Measurements from ENCODE around the gene MRGPRF. TPM values are rescaled to one million over a fixed set of nuclear protein-coding genes. Genes with fewer than 3 reads are reported as not detected.

Gene MRGPRF
- total RNA-seq, 4 donors from 2014 or later = 1.8 to 6.7 (median 4.7) TPM

DNA sequence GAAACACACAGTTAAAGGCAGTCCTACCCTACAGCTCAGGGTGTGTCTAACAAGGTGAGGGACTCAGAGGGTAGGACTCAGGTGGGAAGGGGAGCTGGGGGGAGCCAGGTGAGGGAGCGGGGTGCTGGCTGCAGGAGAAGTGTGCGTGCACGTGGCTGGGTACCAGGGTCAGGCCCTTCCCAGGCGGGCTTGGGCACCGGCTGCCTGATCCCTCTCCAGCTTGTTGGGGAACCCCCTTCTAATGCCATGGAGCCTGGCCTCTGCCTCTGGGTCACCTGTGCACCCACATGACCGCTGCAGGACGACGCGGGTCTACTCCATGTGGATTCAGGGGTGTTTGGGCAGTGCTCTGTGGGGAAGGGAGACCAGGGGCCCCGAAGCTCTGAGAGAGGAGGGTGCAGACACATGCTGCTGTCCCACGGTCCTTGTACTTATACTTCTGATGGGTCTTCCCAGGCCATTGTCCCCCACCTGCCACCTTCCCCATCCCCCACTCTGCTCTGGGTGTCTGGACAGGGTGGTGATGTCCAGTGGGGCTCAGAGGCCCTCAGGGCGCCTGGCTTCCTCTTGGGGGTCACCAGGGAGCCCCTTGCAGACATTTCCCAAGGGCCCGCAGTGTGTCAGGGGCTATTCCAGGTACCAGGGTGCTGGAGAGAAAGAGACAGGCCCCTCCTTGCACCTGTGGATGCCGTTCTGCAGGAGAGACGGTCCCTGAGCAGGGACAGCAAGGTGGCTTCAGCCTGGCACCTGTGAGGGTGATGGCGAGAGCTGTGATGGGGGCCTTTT, 21.9 kb downstream of the MRGPRF start:
- intact Hi-C loops (cut with DNase I; ENCODE audit: low total_unique reads) = no loop called here
- DNase-seq (no peak), ATAC-seq (no peak)
- Histone ChIP-seq H3K4me3 (no peak overlapping the region), H3K9me3 (no peaks in the 10 kb centered on the region), H3K27ac (no peak overlapping the region), H3K36me3 (no peaks in the 10 kb centered on the region), H3K27me3 (peaks cover 0 to 14% (median 7%) of the 10 kb centered on the region in 3 donors), H3K4me1 (no peaks in the 10 kb centered on the region)
- TF ChIP-seq CTCF (IDR thresholded peaks at IDR 0.05 in 4 of 5, conservative IDR thresholded peaks at IDR 0.05 in 1 of 5) (no peak), POLR2A (IDR thresholded peaks at IDR 0.05) (no peak)
- in situ Hi-C loops (cut with MboI; ENCODE audit: low sequenced_read_pairs in 4 of 4) = no loop called here

DNA sequence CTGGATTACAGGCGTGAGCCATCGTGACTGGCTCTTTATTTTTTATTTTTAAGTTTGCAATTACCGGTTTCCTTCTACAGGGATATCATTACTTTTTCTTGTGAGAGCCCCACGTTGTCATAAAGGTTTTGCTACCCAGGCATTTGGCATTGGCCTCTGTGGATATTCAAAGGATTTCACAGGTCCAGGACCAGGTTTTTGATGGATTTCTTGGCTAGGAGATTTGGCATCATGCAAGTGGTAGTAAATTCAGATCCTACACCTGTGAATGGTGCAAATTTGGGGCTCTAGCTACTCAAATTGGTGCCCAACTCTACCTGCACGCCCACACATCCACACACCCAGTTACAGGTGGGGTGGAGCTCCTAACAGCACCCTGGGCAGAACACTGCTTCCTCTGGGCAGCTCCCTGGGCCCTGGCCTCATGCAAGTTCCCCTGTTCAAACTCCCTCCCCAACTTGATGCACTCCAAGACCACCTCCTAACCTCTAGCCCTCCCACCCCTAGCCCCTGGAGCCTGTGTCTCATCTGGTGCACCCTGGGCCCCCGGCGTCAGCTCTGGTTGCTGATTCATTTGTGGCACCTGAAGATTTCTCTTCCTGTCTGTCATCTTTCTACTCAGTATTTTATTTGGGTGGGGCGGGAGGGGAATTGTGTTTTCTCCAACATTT, 23.0 kb downstream of the MRGPRF start:
- Histone ChIP-seq H3K4me3 (no peak overlapping the region), H3K27me3 (peaks cover 0 to 14% (median 7%) of the 10 kb centered on the region in 3 donors), H3K27ac (no peak overlapping the region), H3K4me1 (no peaks in the 10 kb centered on the region), H3K9me3 (no peaks in the 10 kb centered on the region), H3K36me3 (no peaks in the 10 kb centered on the region)
- in situ Hi-C loops (cut with MboI; ENCODE audit: low sequenced_read_pairs in 4 of 4) = no loop called here
- TF ChIP-seq CTCF (IDR thresholded peaks at IDR 0.05 in 4 of 5, conservative IDR thresholded peaks at IDR 0.05 in 1 of 5) = no peak
- no peak for TF ChIP-seq POLR2A (IDR thresholded peaks at IDR 0.05)
- intact Hi-C loops (cut with DNase I; ENCODE audit: low total_unique reads) = no loop called here
- no peak for ATAC-seq
- no peak for DNase-seq

- no peak overlapping the region for H3K27ac ChIP-seq
- in situ Hi-C loops (cut with MboI; ENCODE audit: low sequenced_read_pairs in 4 of 4) = no loop called here
- H3K9me3 ChIP-seq = no peaks in the 10 kb centered on the region
- DNase-seq (no peak), ATAC-seq (no peak)
- no peak overlapping the region for H3K4me3 ChIP-seq
- H3K27me3 ChIP-seq = peaks cover 0 to 4% (median 0%) of the 10 kb centered on the region in 3 donors
- TF ChIP-seq POLR2A (IDR thresholded peaks at IDR 0.05) = no peak
- TF ChIP-seq CTCF (IDR thresholded peaks at IDR 0.05 in 4 of 5, conservative IDR thresholded peaks at IDR 0.05 in 1 of 5) = no peak
- intact Hi-C loops (cut with DNase I; ENCODE audit: low total_unique reads) = no loop called here
- H3K36me3 ChIP-seq = no peaks in the 10 kb centered on the region
- H3K4me1 ChIP-seq = no peaks in the 10 kb centered on the region
These were observed 24.6 kb downstream of the MRGPRF start for GRCh38 chr11:68988491-68988890.

- no peak overlapping the region for H3K4me3 ChIP-seq
- no peak for TF ChIP-seq POLR2A (IDR thresholded peaks at IDR 0.05)
- no peak for TF ChIP-seq CTCF (IDR thresholded peaks at IDR 0.05 in 4 of 5, conservative IDR thresholded peaks at IDR 0.05 in 1 of 5)
- in situ Hi-C loops (cut with MboI; ENCODE audit: low sequenced_read_pairs in 4 of 4) = no loop called here
- no peaks in the 10 kb centered on the region for H3K4me1 ChIP-seq
- no peak overlapping the region for H3K27ac ChIP-seq
- DNase-seq (no peak), ATAC-seq (no peak)
- no peaks in the 10 kb centered on the region for H3K36me3 ChIP-seq
- H3K9me3 ChIP-seq = no peaks in the 10 kb centered on the region
- H3K27me3 ChIP-seq = no peaks in the 10 kb centered on the region
- intact Hi-C loops (cut with DNase I; ENCODE audit: low total_unique reads) = no loop called here
These were observed 25.8 kb downstream of the MRGPRF start for GRCh38 chr11:68987211-68987610.

Data from gastrocnemius medialis (tissue), 4 donors.